WTC11 (cell line): ENCODE results near the gene TACR1. TPM values are rescaled to one million over a fixed set of nuclear protein-coding genes. Genes with fewer than 3 reads are reported as not detected.

Source experiments
- ATAC-seq: fragments of 200-7000 bp; cut with Tn5 transposase; 2 replicates; pipeline ENCODE4 v1.10.0; 2021; ENCODE audit warnings: mild to moderate bottlenecking, moderate library complexity
- CTCF ChIA-PET: fragments of 300-600 bp; sonication (Branson Sonifier 250); formaldehyde crosslinking; loops from one replicate; lab custom pipeline; 2021; ENCODE audit warnings: antibody characterized with exemption; lab: Charles Lee
- POLR2A ChIA-PET: fragments of 350-600 bp; sonication (Branson Sonifier 250); formaldehyde crosslinking; loops from one replicate; lab custom pipeline; 2021; ENCODE audit warnings: antibody characterized with exemption; lab: Charles Lee
- DNase-seq: peaks from one replicate; pipeline ENCODE4 v3.0.0; 2021; ENCODE audit warnings: low spot score
- H3K27ac Mint-ChIP-seq: 2 replicates; pipeline ENCODE4 v1.8.0; 2021; ENCODE audit warnings: mixed read lengths
- H3K27me3 Mint-ChIP-seq: 2 replicates; pipeline ENCODE4 v1.8.0; 2021; ENCODE audit warnings: low read depth, mild to moderate bottlenecking, moderate library complexity, mixed read lengths
- H3K36me3 Mint-ChIP-seq: 2 replicates; pipeline ENCODE4 v1.8.0; 2021; ENCODE audit warnings: mixed read lengths
- H3K4me1 Mint-ChIP-seq: 2 replicates; pipeline ENCODE4 v1.8.0; 2022; ENCODE audit warnings: mixed read lengths
- H3K4me3 Mint-ChIP-seq: 2 replicates; pipeline ENCODE4 v1.8.0; 2021; ENCODE audit warnings: mild to moderate bottlenecking, moderate library complexity, mixed read lengths
- H3K9me3 Mint-ChIP-seq: 2 replicates; pipeline ENCODE4 v1.8.0; 2021; ENCODE audit warnings: mixed read lengths
- ETV6 ChIP-seq: sonication (generic); formaldehyde crosslinking; IDR thresholded peaks from 2 replicates; pipeline ENCODE4 v1.8.1; 2022; ENCODE audit warnings: mild to moderate bottlenecking, missing genetic modification reagents
- FOXP1 ChIP-seq: sonication (generic); formaldehyde crosslinking; IDR thresholded peaks from 2 replicates; pipeline ENCODE4 v1.8.0; 2022; ENCODE audit warnings: missing genetic modification reagents, mild to moderate bottlenecking, moderate library complexity, borderline replicate concordance
- GTF2I ChIP-seq: fragments of 250-450 bp; sonication (Bioruptor Pico); conservative IDR thresholded peaks from 2 replicates; pipeline ENCODE4 v1.4.0; 2021; ENCODE audit warnings: mild to moderate bottlenecking
- JUN ChIP-seq: sonication (generic); formaldehyde crosslinking; IDR thresholded peaks from 2 replicates; pipeline ENCODE4 v1.8.0; 2023; ENCODE audit warnings: mild to moderate bottlenecking, missing genetic modification reagents
- MXD4 ChIP-seq: fragments of 250-450 bp; sonication (Bioruptor Pico); IDR thresholded peaks from 2 replicates; pipeline ENCODE4 v1.8.0; 2021; ENCODE audit warnings: mild to moderate bottlenecking, moderate library complexity, borderline replicate concordance
- NFYB ChIP-seq: sonication (generic); formaldehyde crosslinking; conservative IDR thresholded peaks from 2 replicates; pipeline ENCODE4 v1.8.0; 2022; ENCODE audit warnings: low read depth, missing genetic modification reagents
- PRRX2 ChIP-seq: fragments of 250-450 bp; sonication (Bioruptor Pico); IDR thresholded peaks from 2 replicates; pipeline ENCODE4 v1.8.0; 2021; ENCODE audit warnings: mild to moderate bottlenecking
- SMAD4 ChIP-seq: sonication (generic); formaldehyde crosslinking; IDR thresholded peaks from 2 replicates; pipeline ENCODE4 v1.8.0; 2022; ENCODE audit warnings: mild to moderate bottlenecking, missing genetic modification reagents
- TCF7 ChIP-seq: sonication (generic); formaldehyde crosslinking; IDR thresholded peaks from 2 replicates; pipeline ENCODE4 v1.8.0; 2022; ENCODE audit warnings: mild to moderate bottlenecking, low read depth, missing genetic modification reagents, moderate library complexity
- ZNF263 ChIP-seq: sonication (generic); formaldehyde crosslinking; IDR thresholded peaks from 2 replicates; pipeline ENCODE4 v1.8.1; 2022; ENCODE audit warnings: low read depth, mild to moderate bottlenecking, moderate library complexity, missing genetic modification reagents
- ZNF671 ChIP-seq: fragments of 250-450 bp; sonication (Bioruptor Pico); IDR thresholded peaks from 2 replicates; pipeline ENCODE4 v1.8.0; 2021; ENCODE audit warnings: mild to moderate bottlenecking
- total RNA-seq: library from RNA; stranded (reverse); gene quantifications from 3 replicates; pipeline ENCODE4 v1.2.3, GENCODE V29; 2021
- TF ChIP-seq, protein P1 (sequence below): sonication (generic); formaldehyde crosslinking; IDR thresholded peaks from 2 replicates; pipeline ENCODE4 v1.8.1; 2023; ENCODE audit warnings: mild to moderate bottlenecking, missing genetic modification reagents, moderate library complexity
- TF ChIP-seq, protein P2 (sequence below): fragments of 250-450 bp; sonication (Bioruptor Pico); IDR thresholded peaks from 2 replicates; pipeline ENCODE4 v1.8.0; 2021; ENCODE audit warnings: mild to moderate bottlenecking
- TF ChIP-seq, protein P3 (sequence below): sonication (generic); formaldehyde crosslinking; IDR thresholded peaks from 2 replicates; pipeline ENCODE4 v1.8.1; 2022; ENCODE audit warnings: low read depth, mild to moderate bottlenecking, moderate library complexity, missing genetic modification reagents, borderline replicate concordance
- TF ChIP-seq, protein P4 (sequence below): sonication (generic); formaldehyde crosslinking; IDR thresholded peaks from 2 replicates; pipeline ENCODE4 v1.8.1; 2022; ENCODE audit warnings: missing genetic modification reagents, borderline replicate concordance
- TF ChIP-seq, protein P5 (sequence below): sonication (generic); formaldehyde crosslinking; IDR thresholded peaks from 2 replicates; pipeline ENCODE4 v1.8.0; 2023; ENCODE audit warnings: mild to moderate bottlenecking, missing genetic modification reagents

TACR1 gene
- total RNA-seq, 1 experiment from 2014 or later = 0.13 TPM

DNA sequence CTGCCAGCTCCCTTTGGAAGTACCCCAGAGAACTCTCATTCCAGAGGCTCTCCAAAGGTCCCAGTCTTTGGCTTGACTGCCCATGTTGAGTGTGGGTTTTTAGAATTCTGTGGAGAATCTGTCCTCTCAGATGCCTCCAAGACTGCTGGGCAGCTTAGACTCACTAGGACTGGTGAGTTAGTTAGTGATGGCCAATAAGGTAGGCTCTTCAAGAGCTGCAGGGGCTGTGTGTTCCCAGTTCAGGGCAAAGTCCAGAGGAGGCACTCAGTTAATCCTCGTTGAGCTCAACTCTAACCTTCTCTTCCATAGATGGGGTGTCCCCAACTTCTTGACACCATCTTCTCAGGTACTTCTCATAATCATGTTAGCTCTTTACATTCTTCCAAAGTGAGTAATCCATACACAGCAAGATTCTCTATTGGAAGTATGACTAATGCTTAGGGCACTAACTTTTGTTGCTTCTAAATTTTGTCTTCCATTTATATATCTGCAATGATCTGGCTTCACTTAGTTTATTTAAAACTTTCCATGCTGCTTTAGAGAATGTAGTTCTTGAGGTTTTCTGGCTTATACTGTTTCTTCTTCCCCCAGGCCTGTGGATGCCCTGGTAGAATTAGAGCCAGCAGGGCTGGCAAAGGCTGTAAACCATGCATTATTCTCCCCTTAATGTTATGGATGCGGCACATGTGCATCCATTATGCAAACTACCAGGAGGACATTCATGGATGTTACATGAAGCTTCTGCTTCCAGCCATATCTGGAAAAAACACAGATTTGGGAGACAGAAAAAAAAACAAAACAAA is 151.9 kb downstream of the TACR1 start:
- peaks cover 47% of the 10 kb centered on the region for H3K27me3 Mint-ChIP-seq
- peaks cover 15% of the 10 kb centered on the region for H3K4me1 Mint-ChIP-seq
- no peak overlapping the region for H3K27ac Mint-ChIP-seq
- no peaks in the 10 kb centered on the region for H3K36me3 Mint-ChIP-seq
- no peak for TF ChIP-seq MXD4 (CRISPR knock-in tag)
- ATAC-seq (no peak), DNase-seq (no peak)
- no peaks in the 10 kb centered on the region for H3K9me3 Mint-ChIP-seq
- POLR2A ChIA-PET = no interaction called here
- CTCF ChIA-PET = interaction anchor here (0.8 kb wide), 1 partner anchor 17 kb away, joined by 3 read pairs; no protein-coding TSS in a partner anchor
- no peak overlapping the region for H3K4me3 Mint-ChIP-seq

DNA sequence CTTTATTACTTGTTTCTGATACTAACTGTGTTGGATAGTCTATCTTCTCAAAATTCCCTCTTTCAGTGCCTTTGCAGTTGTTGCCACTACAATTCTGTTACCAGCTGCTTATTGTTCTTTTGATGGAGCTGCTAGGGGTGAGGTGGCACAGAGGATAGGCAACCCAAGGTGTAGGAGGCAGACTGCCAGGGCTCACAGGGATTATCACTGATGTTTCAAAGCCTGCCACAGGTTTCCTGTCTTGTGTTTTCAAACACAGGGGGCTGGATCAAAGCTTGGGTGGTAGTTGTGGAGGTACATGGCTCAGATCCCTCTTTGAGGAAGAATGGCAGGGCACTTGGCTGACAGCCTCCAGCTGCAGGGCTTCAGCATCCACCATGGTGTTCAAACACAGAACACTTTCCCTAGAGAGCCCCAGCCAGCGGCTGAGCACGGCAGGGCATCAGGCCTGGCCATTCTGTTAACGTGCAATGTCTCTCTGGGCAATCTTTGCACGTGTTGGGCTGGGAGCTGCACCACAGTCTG is 153.7 kb downstream of the TACR1 start:
- POLR2A ChIA-PET = no interaction called here
- Mint-ChIP-seq H3K36me3 (no peaks in the 10 kb centered on the region), H3K9me3 (no peaks in the 10 kb centered on the region), H3K27ac (no peak overlapping the region), H3K27me3 (peaks cover 31% of the 10 kb centered on the region), H3K4me3 (no peak overlapping the region), H3K4me1 (peaks cover 6% of the 10 kb centered on the region)
- TF ChIP-seq PRRX2 (no peak), ETV6 (CRISPR knock-in tag) (no peak), GTF2I (CRISPR knock-in tag) (no peak)
- no peak for ATAC-seq
- CTCF ChIA-PET = interaction anchor here (1.3 to 1.4 kb wide), 2 partner anchors 11 to 19 kb away, joined by 4 read pairs; no protein-coding TSS in a partner anchor
- no peak for DNase-seq

DNA sequence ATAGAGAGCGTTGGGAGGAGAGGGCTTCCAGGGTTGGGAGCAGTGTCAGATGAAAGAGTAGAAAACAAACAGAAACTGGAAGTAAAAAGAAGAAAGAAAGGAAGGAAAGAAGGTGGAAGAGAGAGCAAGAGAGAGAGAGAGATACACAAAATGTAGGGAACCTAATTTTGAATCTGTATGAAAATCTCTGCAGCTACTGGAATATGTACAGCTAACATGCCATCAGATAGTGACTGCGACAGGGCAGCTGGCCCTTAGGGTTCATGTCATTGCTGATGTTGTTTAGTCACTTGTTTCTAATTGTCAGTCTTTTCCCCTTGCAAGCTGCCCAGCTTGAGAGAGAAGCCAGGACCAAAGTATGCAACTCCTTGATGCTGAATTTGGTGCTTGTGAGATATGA is 155.0 kb downstream of the TACR1 start:
- H3K9me3 Mint-ChIP-seq = no peaks in the 10 kb centered on the region
- H3K36me3 Mint-ChIP-seq = no peaks in the 10 kb centered on the region
- peaks cover 24% of the 10 kb centered on the region for H3K27me3 Mint-ChIP-seq
- DNase-seq = no peak
- ATAC-seq = no peak
- ChIA-PET CTCF (interaction anchor here (1.8 kb wide), 1 partner anchor 125 kb away, joined by 4 read pairs; no protein-coding TSS in a partner anchor), POLR2A (no interaction called here)
- no peak overlapping the region for H3K4me3 Mint-ChIP-seq
- H3K27ac Mint-ChIP-seq = no peak overlapping the region
- H3K4me1 Mint-ChIP-seq = peaks cover 6% of the 10 kb centered on the region
- TF ChIP-seq JUN (no peak), ZNF671 (CRISPR knock-in tag) (no peak), ETV6 (CRISPR knock-in tag) (no peak), PRRX2 (no peak), NFYB (CRISPR knock-in tag) (no peak), ZNF263 (CRISPR knock-in tag) (no peak), SMAD4 (CRISPR knock-in tag) (no peak), FOXP1 (no peak), TCF7 (CRISPR knock-in tag) (no peak)
- TF ChIP-seq, protein P1, sequence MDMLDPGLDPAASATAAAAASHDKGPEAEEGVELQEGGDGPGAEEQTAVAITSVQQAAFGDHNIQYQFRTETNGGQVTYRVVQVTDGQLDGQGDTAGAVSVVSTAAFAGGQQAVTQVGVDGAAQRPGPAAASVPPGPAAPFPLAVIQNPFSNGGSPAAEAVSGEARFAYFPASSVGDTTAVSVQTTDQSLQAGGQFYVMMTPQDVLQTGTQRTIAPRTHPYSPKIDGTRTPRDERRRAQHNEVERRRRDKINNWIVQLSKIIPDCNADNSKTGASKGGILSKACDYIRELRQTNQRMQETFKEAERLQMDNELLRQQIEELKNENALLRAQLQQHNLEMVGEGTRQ (CRISPR knock-in tag) = no peak
- TF ChIP-seq, protein P2, sequence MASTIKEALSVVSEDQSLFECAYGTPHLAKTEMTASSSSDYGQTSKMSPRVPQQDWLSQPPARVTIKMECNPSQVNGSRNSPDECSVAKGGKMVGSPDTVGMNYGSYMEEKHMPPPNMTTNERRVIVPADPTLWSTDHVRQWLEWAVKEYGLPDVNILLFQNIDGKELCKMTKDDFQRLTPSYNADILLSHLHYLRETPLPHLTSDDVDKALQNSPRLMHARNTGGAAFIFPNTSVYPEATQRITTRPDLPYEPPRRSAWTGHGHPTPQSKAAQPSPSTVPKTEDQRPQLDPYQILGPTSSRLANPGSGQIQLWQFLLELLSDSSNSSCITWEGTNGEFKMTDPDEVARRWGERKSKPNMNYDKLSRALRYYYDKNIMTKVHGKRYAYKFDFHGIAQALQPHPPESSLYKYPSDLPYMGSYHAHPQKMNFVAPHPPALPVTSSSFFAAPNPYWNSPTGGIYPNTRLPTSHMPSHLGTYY (CRISPR knock-in tag) = no peak
- TF ChIP-seq, protein P3, sequence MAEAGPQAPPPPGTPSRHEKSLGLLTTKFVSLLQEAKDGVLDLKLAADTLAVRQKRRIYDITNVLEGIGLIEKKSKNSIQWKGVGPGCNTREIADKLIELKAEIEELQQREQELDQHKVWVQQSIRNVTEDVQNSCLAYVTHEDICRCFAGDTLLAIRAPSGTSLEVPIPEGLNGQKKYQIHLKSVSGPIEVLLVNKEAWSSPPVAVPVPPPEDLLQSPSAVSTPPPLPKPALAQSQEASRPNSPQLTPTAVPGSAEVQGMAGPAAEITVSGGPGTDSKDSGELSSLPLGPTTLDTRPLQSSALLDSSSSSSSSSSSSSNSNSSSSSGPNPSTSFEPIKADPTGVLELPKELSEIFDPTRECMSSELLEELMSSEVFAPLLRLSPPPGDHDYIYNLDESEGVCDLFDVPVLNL (CRISPR knock-in tag) = no peak
- TF ChIP-seq, protein P4, sequence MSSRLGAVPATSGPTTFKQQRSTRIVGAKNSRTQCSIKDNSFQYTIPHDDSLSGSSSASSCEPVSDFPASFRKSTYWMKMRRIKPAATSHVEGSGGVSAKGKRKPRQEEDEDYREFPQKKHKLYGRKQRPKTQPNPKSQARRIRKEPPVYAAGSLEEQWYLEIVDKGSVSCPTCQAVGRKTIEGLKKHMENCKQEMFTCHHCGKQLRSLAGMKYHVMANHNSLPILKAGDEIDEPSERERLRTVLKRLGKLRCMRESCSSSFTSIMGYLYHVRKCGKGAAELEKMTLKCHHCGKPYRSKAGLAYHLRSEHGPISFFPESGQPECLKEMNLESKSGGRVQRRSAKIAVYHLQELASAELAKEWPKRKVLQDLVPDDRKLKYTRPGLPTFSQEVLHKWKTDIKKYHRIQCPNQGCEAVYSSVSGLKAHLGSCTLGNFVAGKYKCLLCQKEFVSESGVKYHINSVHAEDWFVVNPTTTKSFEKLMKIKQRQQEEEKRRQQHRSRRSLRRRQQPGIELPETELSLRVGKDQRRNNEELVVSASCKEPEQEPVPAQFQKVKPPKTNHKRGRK (CRISPR knock-in tag) = no peak
- TF ChIP-seq, protein P5, sequence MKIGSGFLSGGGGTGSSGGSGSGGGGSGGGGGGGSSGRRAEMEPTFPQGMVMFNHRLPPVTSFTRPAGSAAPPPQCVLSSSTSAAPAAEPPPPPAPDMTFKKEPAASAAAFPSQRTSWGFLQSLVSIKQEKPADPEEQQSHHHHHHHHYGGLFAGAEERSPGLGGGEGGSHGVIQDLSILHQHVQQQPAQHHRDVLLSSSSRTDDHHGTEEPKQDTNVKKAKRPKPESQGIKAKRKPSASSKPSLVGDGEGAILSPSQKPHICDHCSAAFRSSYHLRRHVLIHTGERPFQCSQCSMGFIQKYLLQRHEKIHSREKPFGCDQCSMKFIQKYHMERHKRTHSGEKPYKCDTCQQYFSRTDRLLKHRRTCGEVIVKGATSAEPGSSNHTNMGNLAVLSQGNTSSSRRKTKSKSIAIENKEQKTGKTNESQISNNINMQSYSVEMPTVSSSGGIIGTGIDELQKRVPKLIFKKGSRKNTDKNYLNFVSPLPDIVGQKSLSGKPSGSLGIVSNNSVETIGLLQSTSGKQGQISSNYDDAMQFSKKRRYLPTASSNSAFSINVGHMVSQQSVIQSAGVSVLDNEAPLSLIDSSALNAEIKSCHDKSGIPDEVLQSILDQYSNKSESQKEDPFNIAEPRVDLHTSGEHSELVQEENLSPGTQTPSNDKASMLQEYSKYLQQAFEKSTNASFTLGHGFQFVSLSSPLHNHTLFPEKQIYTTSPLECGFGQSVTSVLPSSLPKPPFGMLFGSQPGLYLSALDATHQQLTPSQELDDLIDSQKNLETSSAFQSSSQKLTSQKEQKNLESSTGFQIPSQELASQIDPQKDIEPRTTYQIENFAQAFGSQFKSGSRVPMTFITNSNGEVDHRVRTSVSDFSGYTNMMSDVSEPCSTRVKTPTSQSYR = no peak
